GM18519 (cell line): ENCODE measurements around the gene NSMCE1.
"Not testable (repeated sequence)": the region's sequence is repeated elsewhere in the genome, so short reads cannot be mapped to it uniquely, and the experiment has no call there.

ENCODE experiments used
- ATAC-seq: cut with Tn5 transposase; IDR thresholded peaks from one replicate; pipeline ENCODE4 v1.9.1; 2021; ENCODE audit warnings: mild to moderate bottlenecking, moderate library complexity; ENCODE audit not compliant: unreplicated experiment, low FRiP score

The NSMCE1 gene

DNA sequence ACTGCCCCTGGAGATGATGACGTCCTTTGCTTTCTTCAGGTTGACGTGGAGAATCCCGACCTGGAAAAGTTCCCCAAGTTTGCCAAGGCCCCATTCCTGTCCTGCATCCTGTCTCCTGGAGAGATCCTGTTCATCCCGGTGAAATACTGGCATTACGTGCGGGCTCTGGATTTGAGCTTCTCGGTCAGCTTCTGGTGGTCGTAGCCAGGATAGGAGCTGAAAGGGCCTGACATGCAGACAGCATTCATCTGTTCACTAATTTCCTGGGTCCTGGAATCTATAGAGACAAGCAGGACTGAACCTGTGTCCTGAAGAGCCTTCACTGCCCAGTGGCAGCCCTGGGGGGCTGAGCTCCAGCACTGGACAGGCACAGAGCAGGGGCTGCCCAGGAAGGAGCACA is 48.0 kb downstream of the NSMCE1 start:
- ATAC-seq, result no peak

DNA sequence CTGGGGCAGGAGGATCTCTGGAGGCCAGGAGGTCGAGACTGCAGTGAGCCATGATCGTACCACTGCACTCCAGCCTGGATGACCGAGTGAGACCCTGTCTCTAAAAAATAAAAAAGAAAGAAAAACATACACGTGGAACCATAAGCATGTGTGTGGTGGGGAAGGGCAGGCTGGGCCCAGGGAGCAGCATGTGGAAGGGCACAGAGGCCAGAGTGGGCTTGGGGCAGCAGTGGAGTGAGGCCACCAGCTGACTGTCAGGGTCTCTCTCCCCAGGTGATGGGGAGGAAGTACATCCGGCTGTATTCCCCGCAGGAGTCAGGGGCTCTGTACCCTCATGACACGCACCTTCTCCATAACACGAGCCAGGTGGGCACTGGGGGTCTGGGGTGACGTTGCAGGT is 48.5 kb downstream of the NSMCE1 start:
- ATAC-seq, result no peak

DNA sequence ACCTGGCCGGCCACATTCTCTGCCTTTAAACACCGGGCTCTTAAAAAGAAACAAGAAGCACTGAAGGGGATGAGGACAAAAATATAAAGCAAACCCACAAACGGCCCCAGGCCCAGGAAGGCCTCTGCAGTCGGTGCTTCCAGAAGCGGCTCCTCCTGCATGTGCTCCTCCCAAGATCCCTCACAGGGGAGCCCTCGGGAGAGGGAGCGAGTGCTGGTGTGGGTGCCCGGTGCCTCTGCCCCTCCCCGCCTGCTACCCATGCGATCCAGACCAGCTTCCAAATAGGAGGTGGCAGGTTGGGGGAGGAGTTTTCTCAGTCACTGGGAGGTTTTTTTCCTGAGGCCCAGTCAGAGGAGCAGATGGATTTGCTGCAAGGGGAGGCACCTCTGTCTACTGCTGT is 49.4 kb downstream of the NSMCE1 start:
- no peak for ATAC-seq

DNA sequence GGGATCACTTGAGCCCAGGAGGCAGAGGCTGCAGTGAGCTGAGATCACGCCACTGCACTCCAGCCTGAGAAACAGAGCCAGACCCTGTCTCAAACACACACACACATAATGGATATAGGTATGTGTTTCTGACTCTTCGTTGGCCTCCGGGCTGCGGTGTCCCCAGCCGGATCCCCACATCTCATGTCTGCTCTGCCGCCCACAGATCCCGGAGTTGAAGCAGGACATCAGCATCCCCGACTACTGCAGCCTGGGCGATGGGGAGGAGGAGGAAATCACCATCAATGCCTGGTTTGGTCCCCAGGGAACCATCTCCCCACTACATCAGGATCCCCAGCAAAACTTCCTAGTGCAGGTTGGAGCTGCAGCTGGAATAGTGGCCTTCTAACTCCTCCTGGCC is 49.8 kb downstream of the NSMCE1 start:
- no peak for ATAC-seq

DNA sequence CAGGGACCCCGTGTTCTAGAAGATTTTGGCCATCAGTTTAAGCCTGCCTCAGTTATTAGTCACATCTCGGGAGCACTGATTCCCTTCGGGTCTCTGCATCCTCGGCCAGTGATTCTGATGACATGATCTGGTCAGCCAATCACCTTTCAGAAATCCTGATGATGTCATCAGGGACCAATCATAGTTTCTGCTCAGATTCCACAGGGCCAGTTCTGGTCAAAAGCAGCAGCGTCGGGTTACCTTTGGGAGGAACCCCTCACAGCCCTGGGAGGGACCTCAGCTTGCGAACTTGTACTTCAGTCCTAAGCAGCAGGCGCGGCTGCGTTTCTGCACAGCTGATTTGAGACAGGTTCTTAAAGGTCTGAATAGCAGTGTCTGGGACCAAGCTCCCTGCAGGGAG is 51.3 kb downstream of the NSMCE1 start:
- ATAC-seq, result no peak

DNA sequence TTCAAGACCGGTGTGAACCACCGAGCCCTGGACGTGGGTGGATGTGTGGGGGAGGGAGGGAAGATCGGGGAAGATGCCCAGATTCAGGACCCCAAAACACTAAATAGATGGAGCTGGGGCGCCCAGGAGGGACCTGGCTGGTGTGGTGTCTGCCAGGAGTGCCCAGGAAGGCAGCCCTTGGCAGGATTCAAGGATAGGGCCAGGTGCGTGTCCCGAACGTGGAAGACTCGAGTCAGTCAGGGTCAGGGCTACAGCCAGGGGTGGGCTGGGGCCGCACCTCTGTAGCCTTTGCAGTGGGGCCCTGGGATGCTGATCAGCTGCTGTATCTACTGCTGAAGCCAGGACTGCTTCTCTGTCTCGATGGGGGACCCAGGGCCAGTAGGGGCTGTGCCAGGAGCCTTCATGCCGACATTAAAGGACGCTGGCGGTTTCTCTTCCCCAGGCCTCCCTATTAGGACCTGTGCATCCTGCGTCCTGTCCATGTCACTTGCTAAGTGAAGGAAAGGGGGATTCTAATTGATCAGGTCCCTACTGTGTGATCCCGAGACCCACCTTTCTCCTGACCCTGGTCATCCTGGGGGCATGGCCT is 52.2 kb downstream of the NSMCE1 start:
- ATAC-seq, result no peak

DNA sequence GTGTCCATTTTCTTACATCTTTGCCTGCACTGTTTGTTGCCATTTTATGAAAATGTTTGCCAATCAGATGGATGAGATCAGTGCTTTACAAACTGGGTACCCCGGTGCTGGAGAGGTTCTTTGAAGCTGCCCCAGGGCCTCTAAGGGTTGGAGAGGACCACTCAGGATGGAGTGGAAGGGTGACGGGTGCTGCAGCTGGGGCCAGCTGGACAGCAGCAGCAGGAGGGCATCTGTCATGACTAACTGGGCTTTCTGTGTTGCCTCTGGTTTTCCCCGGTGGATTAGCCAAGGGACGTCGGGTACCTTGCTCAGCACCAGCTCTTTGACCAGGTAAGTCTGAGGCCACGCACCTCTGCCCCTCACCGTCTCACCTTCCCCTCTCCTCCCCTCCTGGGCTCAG is 52.9 kb downstream of the NSMCE1 start:
- no peak for ATAC-seq

DNA sequence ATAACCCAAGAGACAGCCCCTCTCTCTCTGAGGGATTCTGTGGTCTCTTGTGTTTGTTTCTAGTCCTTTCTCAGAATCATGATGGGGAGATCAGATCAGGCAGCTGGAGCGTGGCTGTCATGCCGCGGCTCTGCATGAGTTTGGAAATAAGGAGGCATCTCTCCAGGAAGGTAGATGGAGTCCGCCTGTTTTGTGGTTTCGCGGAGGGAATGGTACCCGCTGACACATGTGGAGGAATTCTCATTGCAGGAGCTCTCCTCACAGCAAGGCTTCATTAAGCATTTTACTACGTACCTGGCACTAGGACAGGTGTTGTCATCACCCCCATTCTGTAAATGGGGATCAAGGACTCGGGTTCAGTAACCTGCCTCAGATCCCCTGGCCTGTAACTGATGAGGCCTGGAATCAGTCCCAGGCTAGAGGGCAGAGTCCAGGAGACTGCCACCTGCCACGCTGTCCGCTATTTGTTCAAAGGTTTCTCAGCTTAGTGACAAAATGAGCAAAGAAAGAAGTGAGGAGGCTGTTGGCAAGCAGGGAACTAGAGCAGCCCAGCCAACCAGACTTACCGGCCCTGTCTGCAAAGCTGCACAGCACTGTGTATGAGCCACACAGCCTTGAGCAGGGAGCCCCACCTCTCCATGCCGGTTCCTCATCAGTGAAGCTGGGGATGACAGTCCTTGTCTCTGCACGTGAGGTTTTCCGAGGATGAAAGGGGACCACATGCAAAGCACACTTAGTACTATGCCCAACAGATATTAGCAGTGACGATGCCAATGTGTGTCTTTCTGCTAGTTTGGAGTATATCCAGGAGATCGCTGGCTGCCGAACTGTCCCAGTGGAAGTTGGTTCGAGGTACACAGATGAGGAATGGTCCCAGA is 54.2 kb downstream of the NSMCE1 start:
- ATAC-seq, result no peak

DNA sequence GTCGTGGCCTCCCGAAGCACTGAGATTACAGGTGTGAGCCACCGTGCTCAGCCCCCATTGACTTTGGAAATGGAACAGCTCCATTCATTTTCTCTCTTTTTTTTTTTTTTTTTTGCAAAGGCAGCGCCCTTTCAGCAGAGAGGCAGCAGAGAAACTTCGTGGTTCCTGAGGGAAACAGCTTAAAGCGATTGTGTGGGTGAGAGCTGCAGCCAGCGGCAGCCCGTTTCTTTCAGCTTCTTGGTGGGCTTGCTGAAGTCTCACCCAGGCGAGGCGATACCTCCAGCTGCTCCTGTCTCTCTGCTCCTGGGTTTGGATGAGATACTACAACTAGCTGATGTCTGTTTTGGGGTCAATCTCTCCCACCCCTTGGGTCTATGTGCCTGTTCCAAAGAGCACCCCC is 57.5 kb downstream of the NSMCE1 start:
- ATAC-seq, result no peak

DNA sequence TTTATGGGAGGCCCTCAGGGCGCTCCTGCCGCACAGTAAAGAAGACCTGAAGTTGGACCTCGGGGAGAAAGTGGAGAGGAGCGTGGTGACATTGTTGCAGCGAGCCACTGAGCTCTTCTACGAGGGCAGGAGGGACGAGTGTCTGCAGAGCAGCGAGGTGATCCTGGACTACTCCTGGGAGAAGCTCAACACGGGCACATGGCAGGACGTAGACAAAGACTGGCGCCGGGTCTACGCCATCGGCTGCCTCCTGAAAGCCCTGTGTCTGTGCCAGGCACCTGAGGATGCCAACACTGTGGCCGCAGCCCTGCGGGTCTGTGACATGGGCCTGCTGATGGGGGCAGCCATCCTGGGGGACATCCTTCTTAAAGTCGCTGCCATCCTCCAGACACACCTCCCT is 58.4 kb downstream of the NSMCE1 start:
- ATAC-seq, result no peak

DNA sequence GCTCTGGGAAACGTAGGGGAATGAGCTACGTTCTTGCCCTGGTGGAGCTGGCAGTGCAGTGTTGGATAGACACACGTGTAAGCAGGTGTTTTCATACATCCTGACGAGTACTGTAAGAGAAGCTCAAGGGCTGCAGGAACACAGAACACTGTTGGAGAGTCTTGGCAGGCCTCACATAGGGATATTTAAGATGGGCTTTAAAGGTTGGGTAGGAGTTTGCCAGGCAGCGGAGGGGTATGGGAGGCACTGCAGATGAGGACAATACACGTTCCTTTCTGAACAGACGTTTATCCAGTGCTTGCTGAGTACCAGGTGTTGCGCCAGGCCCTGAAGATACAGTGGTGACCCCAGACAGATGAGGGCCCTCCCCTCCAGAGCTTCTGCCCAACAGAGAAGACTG is 59.0 kb downstream of the NSMCE1 start:
- no peak for ATAC-seq

DNA sequence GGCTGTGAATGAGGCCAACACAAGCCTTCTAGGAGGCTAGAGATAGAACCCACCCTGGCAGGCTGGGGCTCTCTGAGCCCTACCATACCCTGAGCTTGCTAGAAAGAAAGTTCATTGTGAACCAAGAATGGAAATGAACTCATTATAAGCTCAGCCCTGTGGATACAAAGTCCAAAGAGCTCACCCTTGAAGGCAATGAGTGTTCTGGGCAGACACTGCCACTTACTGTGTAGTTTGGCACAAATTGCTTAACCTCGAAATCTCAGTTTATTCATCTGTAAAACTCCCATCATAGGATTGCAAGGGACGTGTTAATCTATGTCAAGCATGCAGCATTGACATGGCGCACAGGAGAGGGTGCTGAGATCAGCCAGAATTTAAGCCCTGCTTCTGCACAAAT is 59.8 kb downstream of the NSMCE1 start:
- ATAC-seq, result no peak

DNA sequence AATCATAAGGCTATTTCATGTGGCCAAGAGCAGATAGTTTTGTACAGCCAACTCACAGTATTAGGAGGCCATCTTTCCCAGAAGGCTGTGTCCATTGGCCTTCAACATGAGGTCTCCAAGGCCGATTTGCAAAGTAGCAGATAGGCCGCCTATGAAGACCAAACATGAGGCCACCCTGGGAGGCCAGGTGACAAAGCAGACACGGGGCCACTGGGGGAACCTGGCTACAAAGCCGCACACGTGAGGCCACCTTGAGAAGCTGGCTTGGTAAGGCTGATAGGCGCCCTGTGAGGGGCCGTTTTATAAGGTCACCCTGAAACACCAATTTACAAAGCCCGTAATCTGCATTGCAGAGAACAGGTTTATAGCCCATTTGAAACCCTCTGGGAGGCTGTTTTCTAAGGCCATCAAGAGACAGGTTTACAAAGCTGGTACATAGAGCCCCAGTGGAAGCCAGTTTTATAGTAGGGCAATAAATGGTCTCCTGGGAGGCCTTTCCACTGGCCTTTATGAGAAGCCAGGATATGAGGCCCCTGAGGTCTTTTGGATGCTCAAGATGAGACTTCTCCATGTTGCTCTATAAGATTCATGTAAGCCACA is 60.4 kb downstream of the NSMCE1 start:
- ATAC-seq, result no peak

DNA sequence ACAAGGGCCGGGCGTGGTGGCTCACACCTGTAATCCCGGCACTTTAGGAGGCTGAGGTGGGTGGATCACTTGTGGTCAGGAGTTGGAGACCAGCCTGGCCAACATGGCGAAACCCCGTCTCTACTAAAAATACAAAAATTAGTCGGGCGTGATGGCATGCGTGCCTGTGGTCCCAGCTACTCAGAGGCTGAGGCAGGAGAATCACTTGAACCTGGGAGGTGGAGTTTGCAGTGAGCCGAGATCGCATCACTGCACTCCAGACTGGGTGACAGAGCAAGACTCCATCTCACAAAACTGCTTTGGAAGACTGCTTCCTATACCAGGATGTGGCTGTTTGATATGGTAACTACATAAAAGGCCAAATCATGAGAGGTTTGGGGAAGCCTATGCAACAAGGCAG is 61.5 kb downstream of the NSMCE1 start:
- not testable (repeated sequence) for ATAC-seq

DNA sequence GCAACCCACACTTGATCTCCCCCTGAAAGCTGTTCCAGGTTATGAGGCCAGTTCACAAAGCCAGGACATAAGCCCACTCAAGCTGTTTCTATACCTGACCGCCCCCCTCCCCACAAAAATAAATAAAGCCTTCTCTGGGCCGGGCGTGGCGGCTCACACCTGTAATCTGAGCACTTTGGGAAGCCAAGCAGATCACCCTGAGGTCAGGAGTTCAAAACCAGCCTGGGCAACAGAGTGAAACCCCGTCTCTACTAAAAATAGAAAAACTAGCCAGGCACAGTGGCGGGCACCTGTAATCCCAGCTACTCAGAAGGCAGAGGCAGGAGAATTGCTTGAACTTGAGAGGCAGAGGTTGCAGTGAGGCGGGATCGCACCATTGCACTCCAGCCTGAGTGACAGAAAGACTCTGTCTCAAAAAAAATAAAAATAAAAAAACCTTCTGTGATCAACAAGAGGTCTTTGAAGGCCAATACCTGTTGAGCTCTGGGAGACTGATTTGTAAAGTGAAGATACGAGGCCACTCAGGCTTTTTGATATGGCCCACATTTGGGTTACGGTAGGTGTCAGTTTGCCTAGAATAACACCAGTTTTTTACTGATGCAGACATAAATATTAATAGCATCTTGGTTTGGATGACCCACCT is 63.0 kb downstream of the NSMCE1 start:
- ATAC-seq, result no peak

DNA sequence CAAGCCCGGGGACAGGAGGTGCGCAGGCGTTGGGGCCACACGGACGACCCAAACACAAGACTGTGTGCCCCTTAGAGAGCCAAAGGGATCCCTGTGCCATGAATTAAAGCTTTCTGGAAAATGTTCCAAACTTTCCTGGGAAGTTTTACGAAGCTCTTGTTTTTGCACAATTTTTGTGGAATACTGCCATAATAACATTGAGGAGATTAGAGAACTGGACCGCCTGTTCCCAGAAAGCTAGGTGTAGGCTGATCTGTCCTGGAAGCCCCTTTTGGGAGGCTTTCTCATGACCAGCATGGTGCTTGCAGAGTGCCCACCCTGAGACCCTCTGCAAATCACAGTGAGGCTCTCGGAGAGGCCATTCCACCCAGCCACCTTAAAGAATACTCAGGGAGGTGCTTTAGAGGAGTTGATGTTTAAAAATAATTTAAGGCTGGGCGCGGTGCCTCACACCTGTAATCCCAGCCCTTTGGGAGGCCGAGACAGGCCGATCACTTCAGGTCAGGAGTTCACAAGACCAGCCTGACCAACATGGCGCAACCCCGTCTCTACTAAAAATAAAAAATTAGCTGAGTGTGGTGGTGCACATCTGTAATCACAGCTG is 64.2 kb downstream of the NSMCE1 start:
- ATAC-seq, result no peak

DNA sequence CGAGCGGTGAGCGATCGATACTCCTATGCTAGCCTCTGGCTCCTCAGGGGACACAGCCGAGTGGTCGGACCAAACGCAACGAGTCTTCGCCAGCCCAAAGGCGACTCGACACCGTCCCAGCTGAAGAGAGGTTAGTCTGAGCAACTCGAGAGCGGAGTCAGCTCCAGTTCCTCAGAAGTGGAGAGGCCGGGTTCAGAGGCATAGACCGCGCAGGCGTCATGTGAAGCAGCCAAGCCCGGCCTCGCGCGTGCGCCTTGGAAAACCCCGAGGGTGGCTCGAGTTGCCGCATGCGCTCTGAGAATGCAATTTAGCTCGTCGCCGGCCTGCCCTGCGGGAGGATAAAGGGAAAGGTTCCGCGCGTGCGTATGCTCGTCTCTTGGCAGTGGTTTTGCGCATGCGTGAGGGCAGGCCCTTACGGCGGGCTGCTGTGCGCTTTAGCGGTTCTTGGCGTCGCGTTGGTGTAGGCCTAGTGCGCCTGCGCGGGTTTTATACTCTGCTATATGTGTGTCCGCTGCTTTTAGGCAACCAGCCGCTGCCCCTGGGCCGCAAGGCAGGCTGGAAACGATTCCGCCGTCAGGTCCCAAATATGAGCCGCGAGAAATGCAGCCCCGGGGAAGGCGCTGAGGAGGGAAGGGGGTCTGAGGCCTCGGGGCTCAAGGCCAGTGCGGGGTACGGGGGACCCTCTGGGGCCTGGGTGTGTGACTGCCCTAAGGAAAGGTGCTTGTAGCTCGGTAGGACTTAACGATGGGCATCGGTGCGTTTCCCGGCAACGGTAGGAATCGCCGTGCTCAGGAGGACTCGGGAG is 64.9 kb downstream of the NSMCE1 start, which contains the start of gene KDM8:
KDM8 (plus strand) TSS at position 20 of the 805 bp plus-strand sequence. CDS start 6,598 bp downstream, outside the sequence.
- ATAC-seq, result peak; percentile 81

DNA sequence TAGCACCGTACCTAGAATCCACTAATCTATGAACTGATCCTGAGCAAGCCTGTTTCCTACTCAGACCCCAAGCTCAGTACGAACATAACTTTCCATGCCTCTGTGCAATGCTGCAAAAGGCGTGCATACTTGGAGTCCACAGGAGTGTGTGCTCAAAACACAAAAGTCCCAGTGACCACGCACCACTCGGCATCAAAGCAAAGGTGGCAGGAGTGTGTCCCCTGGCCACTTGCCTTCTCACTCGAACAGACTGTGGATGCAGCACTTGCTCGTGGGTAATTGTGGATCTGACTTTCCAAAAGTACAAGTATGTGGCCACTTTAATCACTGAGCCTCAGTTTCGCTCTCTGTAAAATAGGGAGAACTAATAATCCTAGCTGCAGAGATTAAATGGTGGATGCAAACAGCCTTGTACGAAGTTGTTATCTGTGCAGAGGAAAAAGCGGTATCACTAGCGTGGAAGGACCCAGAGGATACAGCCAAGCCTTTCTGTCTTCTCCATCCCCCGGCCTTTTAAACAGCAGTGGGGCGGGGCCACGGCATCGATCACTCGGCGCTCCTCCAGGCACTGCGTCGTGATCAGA is 65.6 kb downstream of the NSMCE1 start:
- no peak for ATAC-seq

DNA sequence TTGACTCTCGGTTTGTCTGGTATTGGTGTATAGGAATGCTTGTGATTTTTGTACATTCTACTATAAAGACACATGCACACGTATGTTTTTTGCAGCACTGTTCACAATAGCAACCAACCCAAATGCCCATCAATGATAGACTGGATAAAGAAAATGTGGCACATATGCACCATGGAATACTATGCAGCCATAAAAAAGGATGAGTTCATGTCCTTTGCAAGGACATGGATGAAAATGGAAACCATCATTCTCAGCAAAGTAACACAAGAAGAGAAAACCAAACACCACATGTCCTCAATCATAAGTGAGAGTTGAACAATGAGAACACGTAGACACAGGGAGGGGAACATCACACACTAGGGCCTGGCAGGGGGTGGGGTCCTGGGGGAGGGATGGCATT is 67.7 kb downstream of the NSMCE1 start:
- ATAC-seq, result not testable (repeated sequence)

DNA sequence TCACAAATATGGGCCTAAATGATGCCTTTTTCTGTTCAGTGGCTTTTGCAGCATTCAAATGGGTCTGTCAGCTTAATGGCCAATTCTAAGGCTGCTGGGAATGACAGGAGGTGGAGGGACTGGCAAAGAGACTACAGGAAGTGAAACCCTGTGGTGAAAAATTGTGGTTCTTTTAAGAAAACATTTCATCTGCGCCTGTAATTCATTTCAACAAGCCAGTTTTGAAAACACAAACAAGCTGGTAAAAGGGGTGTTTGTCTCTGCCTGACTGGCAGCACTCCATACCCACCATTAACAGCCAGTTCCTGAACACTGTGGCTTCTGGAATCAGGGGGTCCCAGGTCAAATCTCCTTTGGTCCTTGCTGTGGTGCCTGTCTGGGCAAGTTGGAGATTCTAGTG is 68.8 kb downstream of the NSMCE1 start:
- ATAC-seq, result no peak
